Suprapubic skin (tissue), 3 donors: ENCODE measurements around the gene PRSS21.

ENCODE experiments used
- EP300 ChIP-seq: sonication (generic); formaldehyde crosslinking; IDR thresholded peaks from one replicate; pipeline ENCODE4 v1.6.1; 2017; ENCODE audit warnings: antibody characterized with exemption
- TF ChIP-seq, protein P1 (sequence below), 2 donors: fragments of 200-600 bp in 1 of 2; fragments of 450-650 bp in 1 of 2; sonication (generic) in 1 of 2; IDR thresholded peaks; one replicate each; pipeline ENCODE4 v1.5.1; 2016 to 2019; ENCODE audit warnings: antibody characterized with exemption in 2 of 2, mild to moderate bottlenecking in 1 of 2, moderate library complexity in 1 of 2

DNA sequence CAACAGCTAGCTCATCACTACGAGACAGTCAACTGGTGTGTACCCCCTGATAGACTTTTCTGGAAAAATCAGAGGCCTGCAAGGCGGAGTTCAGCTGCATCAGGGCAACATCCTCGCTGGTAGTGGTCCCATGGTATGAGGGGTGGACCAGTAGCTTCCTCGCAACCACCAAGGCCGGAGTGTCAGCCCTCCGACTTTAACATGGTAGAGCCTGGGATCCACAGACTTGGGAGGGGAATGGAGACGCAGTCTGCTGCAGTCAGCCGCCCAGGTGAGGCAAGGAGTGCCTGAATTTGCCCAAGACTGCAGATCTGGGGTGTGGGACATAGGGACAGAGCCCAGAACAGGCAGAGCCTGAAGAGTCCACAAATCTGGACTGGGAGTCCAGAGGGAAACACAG lies 26.5 kb downstream of the PRSS21 start:
- TF ChIP-seq, protein P1, sequence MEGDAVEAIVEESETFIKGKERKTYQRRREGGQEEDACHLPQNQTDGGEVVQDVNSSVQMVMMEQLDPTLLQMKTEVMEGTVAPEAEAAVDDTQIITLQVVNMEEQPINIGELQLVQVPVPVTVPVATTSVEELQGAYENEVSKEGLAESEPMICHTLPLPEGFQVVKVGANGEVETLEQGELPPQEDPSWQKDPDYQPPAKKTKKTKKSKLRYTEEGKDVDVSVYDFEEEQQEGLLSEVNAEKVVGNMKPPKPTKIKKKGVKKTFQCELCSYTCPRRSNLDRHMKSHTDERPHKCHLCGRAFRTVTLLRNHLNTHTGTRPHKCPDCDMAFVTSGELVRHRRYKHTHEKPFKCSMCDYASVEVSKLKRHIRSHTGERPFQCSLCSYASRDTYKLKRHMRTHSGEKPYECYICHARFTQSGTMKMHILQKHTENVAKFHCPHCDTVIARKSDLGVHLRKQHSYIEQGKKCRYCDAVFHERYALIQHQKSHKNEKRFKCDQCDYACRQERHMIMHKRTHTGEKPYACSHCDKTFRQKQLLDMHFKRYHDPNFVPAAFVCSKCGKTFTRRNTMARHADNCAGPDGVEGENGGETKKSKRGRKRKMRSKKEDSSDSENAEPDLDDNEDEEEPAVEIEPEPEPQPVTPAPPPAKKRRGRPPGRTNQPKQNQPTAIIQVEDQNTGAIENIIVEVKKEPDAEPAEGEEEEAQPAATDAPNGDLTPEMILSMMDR (IDR thresholded peaks at IDR 0.05), result no peak
- no peak for TF ChIP-seq EP300
